Measurements from ENCODE around the gene FOSL1. TPM values are rescaled to one million over a fixed set of nuclear protein-coding genes. Genes with fewer than 3 reads are reported as not detected.

FOSL1 gene
- polyA plus RNA-seq, 3 donors = 2.5 to 28.2 (median 2.5) TPM

- peaks cover 40% of the 10 kb centered on the region for H3K4me1 Mint-ChIP-seq
- peaks cover 0 to 2% (median 0%) of the 10 kb centered on the region in 3 donors for H3K27me3 Mint-ChIP-seq (ENCODE audit: low read depth in 3 of 3)
- no peaks in the 10 kb centered on the region for H3K27me3 ChIP-seq (ENCODE audit: control insufficient read depth in 2 of 2, insufficient read depth in 2 of 2, low read length in 2 of 2)
- no peak overlapping the region for H3K4me2 ChIP-seq (replicated peaks; ENCODE audit: extremely low read depth, low read length, poor library complexity, severe bottlenecking)
- H3K9ac ChIP-seq (ENCODE audit: insufficient read depth, low read length, poor library complexity, severe bottlenecking) = no peak overlapping the region
- TF ChIP-seq, protein P1, sequence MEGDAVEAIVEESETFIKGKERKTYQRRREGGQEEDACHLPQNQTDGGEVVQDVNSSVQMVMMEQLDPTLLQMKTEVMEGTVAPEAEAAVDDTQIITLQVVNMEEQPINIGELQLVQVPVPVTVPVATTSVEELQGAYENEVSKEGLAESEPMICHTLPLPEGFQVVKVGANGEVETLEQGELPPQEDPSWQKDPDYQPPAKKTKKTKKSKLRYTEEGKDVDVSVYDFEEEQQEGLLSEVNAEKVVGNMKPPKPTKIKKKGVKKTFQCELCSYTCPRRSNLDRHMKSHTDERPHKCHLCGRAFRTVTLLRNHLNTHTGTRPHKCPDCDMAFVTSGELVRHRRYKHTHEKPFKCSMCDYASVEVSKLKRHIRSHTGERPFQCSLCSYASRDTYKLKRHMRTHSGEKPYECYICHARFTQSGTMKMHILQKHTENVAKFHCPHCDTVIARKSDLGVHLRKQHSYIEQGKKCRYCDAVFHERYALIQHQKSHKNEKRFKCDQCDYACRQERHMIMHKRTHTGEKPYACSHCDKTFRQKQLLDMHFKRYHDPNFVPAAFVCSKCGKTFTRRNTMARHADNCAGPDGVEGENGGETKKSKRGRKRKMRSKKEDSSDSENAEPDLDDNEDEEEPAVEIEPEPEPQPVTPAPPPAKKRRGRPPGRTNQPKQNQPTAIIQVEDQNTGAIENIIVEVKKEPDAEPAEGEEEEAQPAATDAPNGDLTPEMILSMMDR (IDR thresholded peaks at IDR 0.05) = no peak
- no peak for DNase-seq
- H3K9me3 ChIP-seq (replicated peaks in 1 of 2; ENCODE audit: control insufficient read depth in 1 of 2, insufficient read depth in 1 of 2, low read length in 2 of 2) = no peaks in the 10 kb centered on the region
- H3K36me3 ChIP-seq (replicated peaks in 1 of 2; ENCODE audit: control insufficient read depth in 1 of 2, insufficient read depth in 2 of 2, low read length in 2 of 2) = peaks cover 36 to 46% of the 10 kb centered on the region in 2 donors
- peaks cover 15% of the 10 kb centered on the region for H4K20me1 ChIP-seq (ENCODE audit: insufficient read depth, low read length)
- H3K27ac ChIP-seq (ENCODE audit: low read depth in 1 of 2, low read length in 2 of 2) = no peak overlapping the region
- peak overlapping the region in 1 of 7 donors; percentile 25 for H3K27ac Mint-ChIP-seq
- peaks cover 0 to 2% (median 0%) of the 10 kb centered on the region in 7 donors for H3K9me3 Mint-ChIP-seq
- H3K36me3 Mint-ChIP-seq = peaks cover 44 to 56% of the 10 kb centered on the region in 2 donors
- no peak overlapping the region for H2AFZ ChIP-seq (ENCODE audit: insufficient read depth, low read depth, low read length, poor library complexity, severe bottlenecking)
- 92% methylated on average over 7 of the region's 13 CpGs for WGBS (ENCODE audit: insufficient coverage)
- peaks cover 23 to 43% of the 10 kb centered on the region in 2 donors for H3K4me1 ChIP-seq (ENCODE audit: control insufficient read depth in 1 of 2, insufficient read depth in 2 of 2, low read length in 2 of 2)
- peaks cover 22% of the 10 kb centered on the region for H3K79me2 ChIP-seq (ENCODE audit: insufficient read depth, low read length)
- intact Hi-C loops (cut with micrococcal nuclease) = loop anchor here in 1 of 2 donors (5.0 kb wide), 1 partner anchor 104 kb away; no protein-coding TSS in a partner anchor
- no peak overlapping the region for H3K4me3 Mint-ChIP-seq
- no peak overlapping the region for H3K4me3 ChIP-seq (replicated peaks in 1 of 3; ENCODE audit: low read depth in 2 of 3, low read length in 3 of 3)
Measured at GRCh38 chr11:65883058-65883761, 17.0 kb downstream of the FOSL1 start.

- no peak overlapping the region for H3K9ac ChIP-seq (ENCODE audit: insufficient read depth, low read length, poor library complexity, severe bottlenecking)
- H3K4me3 Mint-ChIP-seq = no peak overlapping the region
- WGBS (ENCODE audit: insufficient coverage) = 93% methylated on average over 21 of the region's 30 CpGs
- no peak for DNase-seq
- no peaks in the 10 kb centered on the region for H3K9me3 ChIP-seq (replicated peaks in 1 of 2; ENCODE audit: control insufficient read depth in 1 of 2, insufficient read depth in 1 of 2, low read length in 2 of 2)
- no peak overlapping the region for H3K4me3 ChIP-seq (replicated peaks in 1 of 3; ENCODE audit: low read depth in 2 of 3, low read length in 3 of 3)
- peaks cover 15% of the 10 kb centered on the region for H3K79me2 ChIP-seq (ENCODE audit: insufficient read depth, low read length)
- H3K36me3 ChIP-seq (replicated peaks in 1 of 2; ENCODE audit: control insufficient read depth in 1 of 2, insufficient read depth in 2 of 2, low read length in 2 of 2) = peaks cover 36 to 46% of the 10 kb centered on the region in 2 donors
- peaks cover 36% of the 10 kb centered on the region for H3K4me1 Mint-ChIP-seq
- intact Hi-C loops (cut with micrococcal nuclease) = loop anchor here in 1 of 2 donors (5.0 kb wide), 1 partner anchor 105 kb away; no protein-coding TSS in a partner anchor
- TF ChIP-seq, protein P1 (IDR thresholded peaks at IDR 0.05) = no peak
- no peaks in the 10 kb centered on the region for H3K27me3 ChIP-seq (ENCODE audit: control insufficient read depth in 2 of 2, insufficient read depth in 2 of 2, low read length in 2 of 2)
- H3K27ac ChIP-seq (ENCODE audit: low read depth in 1 of 2, low read length in 2 of 2) = no peak overlapping the region
- peaks cover 0 to 2% (median 0%) of the 10 kb centered on the region in 7 donors for H3K9me3 Mint-ChIP-seq
- peaks cover 15% of the 10 kb centered on the region for H4K20me1 ChIP-seq (ENCODE audit: insufficient read depth, low read length)
- peaks cover 17 to 35% of the 10 kb centered on the region in 2 donors for H3K4me1 ChIP-seq (ENCODE audit: control insufficient read depth in 1 of 2, insufficient read depth in 2 of 2, low read length in 2 of 2)
- peak overlapping the region in 2 of 7 donors; percentile 42 to 50 for H3K27ac Mint-ChIP-seq
- H2AFZ ChIP-seq (ENCODE audit: insufficient read depth, low read depth, low read length, poor library complexity, severe bottlenecking) = no peak overlapping the region
- H3K27me3 Mint-ChIP-seq (ENCODE audit: low read depth in 3 of 3) = peaks cover 0 to 2% (median 0%) of the 10 kb centered on the region in 3 donors
- H3K36me3 Mint-ChIP-seq = peaks cover 44 to 56% of the 10 kb centered on the region in 2 donors
- H3K4me2 ChIP-seq (replicated peaks; ENCODE audit: extremely low read depth, low read length, poor library complexity, severe bottlenecking) = no peak overlapping the region
Measured at GRCh38 chr11:65882120-65883057, 17.8 kb downstream of the FOSL1 start.
